ENCODE measurements around the gene FUOM.

Gene FUOM

GRCh38 chr10:133344236-133344635, 13.6 kb downstream of the FUOM start:
- CTCF ChIA-PET: interaction anchor here (1.3 kb wide), 1 partner anchor 15 kb away, joined by 5 read pairs; no protein-coding TSS in a partner anchor
- DNase-seq (ENCODE audit: extremely low spot score): no peak
- POLR2A ChIA-PET: no interaction called here
- no peak for TF ChIP-seq ELF4 (IDR thresholded peaks at IDR 0.05)
- no peak for TF ChIP-seq CTBP1 (IDR thresholded peaks at IDR 0.05; ENCODE audit: borderline replicate concordance)
- TF ChIP-seq FOXK2 (IDR thresholded peaks at IDR 0.05): no peak
- no peak for TF ChIP-seq NFRKB (IDR thresholded peaks at IDR 0.05)
- no peak for TF ChIP-seq SP1 (IDR thresholded peaks at IDR 0.05)
- TF ChIP-seq SUZ12 (IDR thresholded peaks at IDR 0.05): no peak
- no peak for TF ChIP-seq FOXM1 (IDR thresholded peaks at IDR 0.05; ENCODE audit: borderline replicate concordance)
- TF ChIP-seq ZNF384 (IDR thresholded peaks at IDR 0.05): no peak
- TF ChIP-seq L3MBTL2 (conservative IDR thresholded peaks at IDR 0.05): no peak
- TF ChIP-seq FOXA1 (IDR thresholded peaks at IDR 0.05): no peak
- TF ChIP-seq HDGF (IDR thresholded peaks at IDR 0.05; ENCODE audit: borderline replicate concordance): no peak
- no peak for TF ChIP-seq TARDBP (IDR thresholded peaks at IDR 0.05)
- no peak for TF ChIP-seq BHLHE40 (IDR thresholded peaks at IDR 0.05; ENCODE audit: borderline replicate concordance)

GRCh38 chr10:133343558-133343957, 14.3 kb downstream of the FUOM start:
- no peak for TF ChIP-seq SUZ12 (IDR thresholded peaks at IDR 0.05)
- DNase-seq (ENCODE audit: extremely low spot score): no peak
- ChIA-PET POLR2A (no interaction called here), CTCF (no interaction called here)

DNA sequence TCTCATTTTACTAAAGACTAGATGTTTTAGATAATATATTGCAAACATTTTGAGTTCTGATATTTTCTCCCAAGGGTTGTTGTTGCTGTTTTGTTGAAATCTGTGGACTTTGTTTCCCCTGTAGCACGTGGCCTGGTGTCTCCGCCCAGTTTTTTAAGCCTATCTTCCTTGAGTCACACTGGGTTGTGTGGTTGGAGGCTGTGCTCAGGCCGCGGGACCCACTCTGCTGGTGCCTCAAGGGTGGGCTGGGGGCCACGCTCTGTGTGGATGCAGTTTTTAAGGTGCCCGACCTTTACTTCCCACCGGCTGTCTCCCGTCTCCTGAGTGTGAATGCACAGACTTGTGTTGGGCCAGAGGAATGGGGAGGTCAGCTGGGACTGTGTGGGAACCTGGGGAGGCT, 14.9 kb downstream of the FUOM start:
- TF ChIP-seq FOXK2 (IDR thresholded peaks at IDR 0.05): no peak
- no peak for TF ChIP-seq ELF4 (IDR thresholded peaks at IDR 0.05)
- POLR2A ChIA-PET: no interaction called here
- CTCF ChIA-PET: no interaction called here
- DNase-seq (ENCODE audit: extremely low spot score): no peak

DNA sequence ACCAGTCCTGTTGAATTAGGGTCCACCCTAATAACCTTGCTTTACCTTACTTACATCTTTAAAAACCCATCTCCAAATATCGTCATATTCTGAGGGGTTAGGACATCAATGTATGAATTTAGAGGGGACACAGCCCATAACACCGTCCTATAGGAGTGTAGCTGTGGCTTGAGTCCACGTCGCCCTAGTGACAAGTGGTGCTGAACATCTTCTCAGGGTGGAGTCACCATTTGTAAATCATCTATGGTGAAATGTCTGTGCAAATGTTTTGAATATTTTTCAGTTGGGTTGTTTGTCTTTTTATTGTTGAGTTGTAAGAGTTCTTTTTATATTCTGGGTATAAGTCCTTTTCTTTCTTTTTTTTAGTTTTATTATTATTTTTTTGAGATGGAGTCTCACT, 15.8 kb downstream of the FUOM start:
- CTCF ChIA-PET: no interaction called here
- TF ChIP-seq SP1 (IDR thresholded peaks at IDR 0.05) (no peak), L3MBTL2 (conservative IDR thresholded peaks at IDR 0.05) (no peak), FOXA1 (IDR thresholded peaks at IDR 0.05) (no peak), PKNOX1 (IDR thresholded peaks at IDR 0.05) (no peak), SUZ12 (IDR thresholded peaks at IDR 0.05) (no peak), ZNF384 (IDR thresholded peaks at IDR 0.05) (no peak), TARDBP (IDR thresholded peaks at IDR 0.05) (no peak), ARNT (IDR thresholded peaks at IDR 0.05) (no peak), CTBP1 (IDR thresholded peaks at IDR 0.05; ENCODE audit: borderline replicate concordance) (no peak)
- POLR2A ChIA-PET: no interaction called here
- no peak for DNase-seq (ENCODE audit: extremely low spot score)

GRCh38 chr10:133339708-133340380, 18.0 kb downstream of the FUOM start:
- ChIA-PET POLR2A (no interaction called here), CTCF (no interaction called here)
- DNase-seq (ENCODE audit: extremely low spot score): no peak
- TF ChIP-seq HDGF (IDR thresholded peaks at IDR 0.05; ENCODE audit: borderline replicate concordance) (no peak), BHLHE40 (IDR thresholded peaks at IDR 0.05; ENCODE audit: borderline replicate concordance) (no peak), CTBP1 (IDR thresholded peaks at IDR 0.05; ENCODE audit: borderline replicate concordance) (peak; percentile 36; the same call in 1 of the 2 replicates)

DNA sequence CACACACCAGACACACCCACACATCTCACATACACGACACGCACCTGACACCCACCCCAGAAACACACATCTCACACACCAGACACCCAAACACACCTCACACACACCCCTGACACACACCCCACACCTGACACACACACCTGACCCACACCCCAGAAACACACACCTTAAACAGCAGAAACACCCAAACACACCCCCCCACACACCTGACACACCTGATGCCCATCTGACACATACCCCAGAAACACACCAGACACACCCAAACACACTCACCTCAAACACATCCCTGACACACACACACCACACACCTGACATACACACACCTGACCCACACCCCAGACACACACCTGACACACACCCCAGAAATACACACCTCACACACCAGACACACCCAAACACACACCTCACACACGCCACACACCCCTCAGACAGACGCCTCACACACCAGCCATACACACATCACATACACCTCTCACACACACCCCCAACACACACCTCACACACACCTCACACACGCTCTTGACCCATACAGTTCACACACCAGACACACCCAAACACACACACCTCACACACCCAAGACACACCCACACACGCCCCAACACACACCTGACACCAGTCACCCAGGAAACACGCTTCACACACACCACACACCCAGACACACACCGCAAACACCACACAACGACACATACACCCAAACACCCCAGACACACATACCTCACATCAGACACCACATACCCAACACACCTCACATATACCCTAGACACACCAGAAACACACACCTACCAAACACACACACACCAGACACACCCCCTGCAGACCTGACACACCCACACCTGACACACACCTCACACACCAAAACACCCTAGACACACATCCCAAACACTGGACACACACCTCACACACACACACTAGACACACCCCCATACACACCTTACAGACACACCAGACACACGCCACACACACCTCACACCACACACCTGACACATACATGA, 19.4 kb downstream of the FUOM start:
- ChIA-PET CTCF (no interaction called here), POLR2A (no interaction called here)
- no peak for DNase-seq (ENCODE audit: extremely low spot score)
- no peak for TF ChIP-seq ELF4 (IDR thresholded peaks at IDR 0.05)
- TF ChIP-seq TARDBP (IDR thresholded peaks at IDR 0.05): peak; percentile 38; the same call in 1 of the 2 replicates

- DNase-seq (ENCODE audit: extremely low spot score): no peak
- CTCF ChIA-PET: no interaction called here
- POLR2A ChIA-PET: no interaction called here
- no peak for TF ChIP-seq PKNOX1 (IDR thresholded peaks at IDR 0.05)
- TF ChIP-seq TARDBP (IDR thresholded peaks at IDR 0.05): no peak
- no peak for TF ChIP-seq FOXK2 (IDR thresholded peaks at IDR 0.05)
- TF ChIP-seq SP1 (IDR thresholded peaks at IDR 0.05): no peak
- TF ChIP-seq NFRKB (IDR thresholded peaks at IDR 0.05): no peak
- no peak for TF ChIP-seq HDGF (IDR thresholded peaks at IDR 0.05; ENCODE audit: borderline replicate concordance)
- no peak for TF ChIP-seq FOXA1 (IDR thresholded peaks at IDR 0.05)
- TF ChIP-seq ZNF384 (IDR thresholded peaks at IDR 0.05): no peak
- no peak for TF ChIP-seq L3MBTL2 (conservative IDR thresholded peaks at IDR 0.05)
- TF ChIP-seq FOXM1 (IDR thresholded peaks at IDR 0.05; ENCODE audit: borderline replicate concordance): no peak
- TF ChIP-seq SUZ12 (IDR thresholded peaks at IDR 0.05): no peak
- TF ChIP-seq ARNT (IDR thresholded peaks at IDR 0.05): no peak
- TF ChIP-seq ELF4 (IDR thresholded peaks at IDR 0.05): no peak
- TF ChIP-seq LEF1 (IDR thresholded peaks at IDR 0.05; ENCODE audit: borderline replicate concordance): no peak
- no peak for TF ChIP-seq BHLHE40 (IDR thresholded peaks at IDR 0.05; ENCODE audit: borderline replicate concordance)
- TF ChIP-seq CTBP1 (IDR thresholded peaks at IDR 0.05; ENCODE audit: borderline replicate concordance): no peak
These were observed 20.5 kb downstream of the FUOM start for GRCh38 chr10:133337370-133337725.
